ENCODE results near the gene COBLL1.

The COBLL1 gene

GRCh38 chr2:164688896-164689419, 152.7 kb downstream of the COBLL1 start:
- Histone ChIP-seq H3K9ac (ENCODE audit: low read length) (no peak overlapping the region), H3K36me3 (replicated peaks; ENCODE audit: low read depth, low read length) (peaks cover 60% of the 10 kb centered on the region), H3K4me2 (ENCODE audit: low read length) (no peak overlapping the region), H3K9me3 (ENCODE audit: insufficient read depth, low read length) (no peaks in the 10 kb centered on the region), H3K4me3 (ENCODE audit: low read length) (no peak overlapping the region), H2AFZ (ENCODE audit: low read depth, low read length) (no peak overlapping the region), H3K4me1 (ENCODE audit: low read length) (no peaks in the 10 kb centered on the region), H3K27ac (ENCODE audit: low read length) (no peak overlapping the region), H3K27me3 (ENCODE audit: low read depth, low read length) (no peaks in the 10 kb centered on the region), H4K20me1 (ENCODE audit: insufficient read depth, low read length) (peaks cover 8% of the 10 kb centered on the region; the same call in 1 of the 2 replicates), H3K79me2 (ENCODE audit: low read length) (no peaks in the 10 kb centered on the region)
- TF ChIP-seq CTCF (IDR thresholded peaks at IDR 0.05; ENCODE audit: low read depth, low read length) = no peak
- no peak for TF ChIP-seq EZH2phosphoT487 (IDR thresholded peaks at IDR 0.05; ENCODE audit: low read depth)

- Histone ChIP-seq H3K27ac (ENCODE audit: low read length) (no peak overlapping the region), H3K4me1 (ENCODE audit: low read length) (no peaks in the 10 kb centered on the region), H3K9ac (ENCODE audit: low read length) (no peak overlapping the region), H2AFZ (ENCODE audit: low read depth, low read length) (no peak overlapping the region), H3K36me3 (replicated peaks; ENCODE audit: low read depth, low read length) (peaks cover 31% of the 10 kb centered on the region), H4K20me1 (ENCODE audit: insufficient read depth, low read length) (no peaks in the 10 kb centered on the region), H3K79me2 (ENCODE audit: low read length) (no peaks in the 10 kb centered on the region), H3K4me2 (ENCODE audit: low read length) (no peak overlapping the region), H3K4me3 (ENCODE audit: low read length) (no peak overlapping the region), H3K9me3 (ENCODE audit: insufficient read depth, low read length) (no peaks in the 10 kb centered on the region; the same call in 1 of the 2 replicates), H3K27me3 (ENCODE audit: low read depth, low read length) (no peaks in the 10 kb centered on the region)
- TF ChIP-seq EZH2phosphoT487 (IDR thresholded peaks at IDR 0.05; ENCODE audit: low read depth) (no peak), CTCF (IDR thresholded peaks at IDR 0.05; ENCODE audit: low read depth, low read length) (no peak)
Observed at GRCh38 chr2:164681009-164681408, 160.6 kb downstream of the COBLL1 start.

GRCh38 chr2:164678631-164679149, 162.9 kb downstream of the COBLL1 start:
- Histone ChIP-seq H3K9ac (ENCODE audit: low read length) (no peak overlapping the region), H4K20me1 (ENCODE audit: insufficient read depth, low read length) (no peaks in the 10 kb centered on the region), H3K9me3 (ENCODE audit: insufficient read depth, low read length) (no peaks in the 10 kb centered on the region; the same call in 1 of the 2 replicates), H3K79me2 (ENCODE audit: low read length) (no peaks in the 10 kb centered on the region), H3K4me2 (ENCODE audit: low read length) (no peak overlapping the region), H3K36me3 (replicated peaks; ENCODE audit: low read depth, low read length) (peaks cover 31% of the 10 kb centered on the region), H3K27me3 (ENCODE audit: low read depth, low read length) (no peaks in the 10 kb centered on the region), H2AFZ (ENCODE audit: low read depth, low read length) (no peak overlapping the region), H3K4me3 (ENCODE audit: low read length) (no peak overlapping the region), H3K27ac (ENCODE audit: low read length) (no peak overlapping the region), H3K4me1 (ENCODE audit: low read length) (no peaks in the 10 kb centered on the region)
- no peak for TF ChIP-seq EZH2phosphoT487 (IDR thresholded peaks at IDR 0.05; ENCODE audit: low read depth)

GRCh38 chr2:164677733-164678132, 163.9 kb downstream of the COBLL1 start:
- Histone ChIP-seq H3K27me3 (ENCODE audit: low read depth, low read length) (no peaks in the 10 kb centered on the region), H3K79me2 (ENCODE audit: low read length) (no peaks in the 10 kb centered on the region), H2AFZ (ENCODE audit: low read depth, low read length) (no peak overlapping the region), H3K27ac (ENCODE audit: low read length) (no peak overlapping the region), H3K4me2 (ENCODE audit: low read length) (no peak overlapping the region), H3K9ac (ENCODE audit: low read length) (no peak overlapping the region), H3K9me3 (ENCODE audit: insufficient read depth, low read length) (no peaks in the 10 kb centered on the region; the same call in 1 of the 2 replicates), H3K36me3 (replicated peaks; ENCODE audit: low read depth, low read length) (peaks cover 31% of the 10 kb centered on the region), H3K4me3 (ENCODE audit: low read length) (no peak overlapping the region), H3K4me1 (ENCODE audit: low read length) (no peaks in the 10 kb centered on the region), H4K20me1 (ENCODE audit: insufficient read depth, low read length) (no peaks in the 10 kb centered on the region)
- no peak for TF ChIP-seq EZH2phosphoT487 (IDR thresholded peaks at IDR 0.05; ENCODE audit: low read depth)
- no peak for TF ChIP-seq CTCF (IDR thresholded peaks at IDR 0.05; ENCODE audit: low read depth, low read length)
